OCI-LY7 (cell line): ENCODE data around the gene CECR2. TPM values are rescaled to one million over a fixed set of nuclear protein-coding genes. Genes with fewer than 3 reads are reported as not detected.

ENCODE experiments used
- BruUV-seq: library from RNA; stranded (reverse); fragments of 400-500 nt; replicated peaks from 2 replicates; lab custom pipeline; 2021; lab: Mats Ljungman, UMichigan
- CTCF ChIA-PET: fragments of 300-600 bp; sonication (Branson Sonifier 250); formaldehyde crosslinking; loops from one replicate; lab custom pipeline; 2022; ENCODE audit warnings: antibody characterized with exemption; ENCODE audit not compliant: unreplicated experiment; lab: Charles Lee
- POLR2A ChIA-PET: fragments of 300-600 bp; sonication (Branson Sonifier 250); formaldehyde crosslinking; loops from one replicate; lab custom pipeline; 2022; ENCODE audit warnings: antibody characterized with exemption; lab: Charles Lee
- DNase-seq: peaks from one replicate; pipeline ENCODE4 v3.0.0-alpha.2; 2015; ENCODE audit warnings: low spot score
- H2AFZ ChIP-seq: fragments of 200-600 bp; sonication (generic), shearing (Covaris generic); 2 replicates; pipeline ENCODE4 v1.6.1; 2014; ENCODE audit warnings: mild to moderate bottlenecking, antibody characterized with exemption, low read length, moderate library complexity
- H3K27ac ChIP-seq: fragments of 200-600 bp; sonication (generic); 2 replicates; pipeline ENCODE4 v1.5.1; 2014; ENCODE audit warnings: mixed run types, low read depth, mild to moderate bottlenecking, moderate library complexity, low read length, inconsistent platforms; ENCODE audit not compliant: poor library complexity, severe bottlenecking
- H3K36me3 ChIP-seq: fragments of 200-600 bp; sonication (generic); 2 replicates; pipeline ENCODE4 v1.6.1; 2014; ENCODE audit warnings: mild to moderate bottlenecking, antibody characterized with exemption, low read length, moderate library complexity, mixed read lengths; ENCODE audit not compliant: insufficient read depth
- H3K4me1 ChIP-seq: fragments of 200-600 bp; sonication (generic); 2 replicates; pipeline ENCODE4 v1.5.1; 2014; ENCODE audit warnings: mild to moderate bottlenecking, low read length; ENCODE audit not compliant: insufficient read depth, poor library complexity, severe bottlenecking
- H3K4me2 ChIP-seq: fragments of 200-600 bp; sonication (generic); 2 replicates; pipeline ENCODE4 v1.6.1; 2014; ENCODE audit warnings: mild to moderate bottlenecking, low read length
- H3K4me3 ChIP-seq: fragments of 200-600 bp; sonication (generic); 2 replicates; pipeline ENCODE4 v1.5.1; 2014; ENCODE audit warnings: mild to moderate bottlenecking, low read depth, low read length; ENCODE audit not compliant: poor library complexity, severe bottlenecking
- H3K79me2 ChIP-seq: fragments of 200-600 bp; sonication (generic); 2 replicates; pipeline ENCODE4 v1.6.1; 2016; ENCODE audit warnings: low read depth, mild to moderate bottlenecking, low read length, moderate library complexity, mixed read lengths; ENCODE audit not compliant: insufficient read depth
- H3K9me2 ChIP-seq: fragments of 200-600 bp; sonication (generic); 2 replicates; pipeline ENCODE4 v1.6.1; 2016; ENCODE audit warnings: mild to moderate bottlenecking, low read length, mixed read lengths; ENCODE audit not compliant: insufficient read depth
- H3K9me3 ChIP-seq: fragments of 200-600 bp; sonication (generic); 2 replicates; pipeline ENCODE4 v1.6.1; 2014; ENCODE audit warnings: mild to moderate bottlenecking, mixed run types, low read length, mixed read lengths
- H4K20me1 ChIP-seq: fragments of 200-600 bp; sonication (generic); 2 replicates; pipeline ENCODE4 v1.6.1; 2014; ENCODE audit warnings: mild to moderate bottlenecking, antibody characterized with exemption, low read length, moderate library complexity, mixed read lengths; ENCODE audit not compliant: insufficient read depth
- CTCF ChIP-seq: fragments of 200-600 bp; sonication (generic); conservative IDR thresholded peaks from 2 replicates; pipeline ENCODE4 v1.5.1; 2014; ENCODE audit warnings: mild to moderate bottlenecking, antibody characterized with exemption, low read length, moderate library complexity, mixed read lengths
- EZH2phosphoT487 ChIP-seq: fragments of 200-600 bp; sonication (generic); IDR thresholded peaks from 2 replicates; pipeline ENCODE4 v1.6.1; 2018; ENCODE audit warnings: low read depth, borderline replicate concordance, mild to moderate bottlenecking, mixed run types, antibody characterized with exemption, low read length, moderate library complexity, mixed read lengths
- intact Hi-C: fragments of 100-400 bp; cut with micrococcal nuclease; formaldehyde crosslinking; loops from one replicate; pipeline ENCODE4 v1.10.0; 2022; ENCODE audit not compliant: unreplicated experiment
- total RNA-seq, 2 experiments: library from RNA; depleted of rRNA in 1 of 2; stranded (reverse); fragments of >200 nt in 1 of 2; shearing (Covaris generic) in 1 of 2; gene quantifications; 2 replicates each; pipeline ENCODE4 v1.2.3, GENCODE V29; 2014 to 2022

CECR2 gene
- total RNA-seq, 2 experiments from 2014 or later = 0.09 to 0.53 TPM

GRCh38 chr22:17334983-17335382 lies 34.3 kb upstream of the CECR2 start:
- no peak for DNase-seq
- H3K79me2 ChIP-seq = no peaks in the 10 kb centered on the region
- no peaks in the 10 kb centered on the region for H3K9me2 ChIP-seq
- no TSS peak for BruUV-seq
- H4K20me1 ChIP-seq = no peaks in the 10 kb centered on the region
- no peaks in the 10 kb centered on the region for H3K9me3 ChIP-seq
- no peak overlapping the region for H3K27ac ChIP-seq
- intact Hi-C loops = no loop called here
- ChIA-PET CTCF (no interaction called here), POLR2A (interaction anchor here (0.6 to 1.0 kb wide), 3 partner anchors 44 to 61 kb away, joined by 4 to 5 read pairs (median 4); no protein-coding TSS in a partner anchor)
- no peak overlapping the region for H2AFZ ChIP-seq
- no peaks in the 10 kb centered on the region for H3K36me3 ChIP-seq
- no peak overlapping the region for H3K4me3 ChIP-seq
- TF ChIP-seq CTCF = no peak
- no peak for TF ChIP-seq EZH2phosphoT487
- peaks cover 7% of the 10 kb centered on the region for H3K4me1 ChIP-seq
- H3K4me2 ChIP-seq = no peak overlapping the region

GRCh38 chr22:17336061-17336460 lies 33.2 kb upstream of the CECR2 start:
- H4K20me1 ChIP-seq = no peaks in the 10 kb centered on the region
- no peak for DNase-seq
- H3K27ac ChIP-seq = no peak overlapping the region
- peaks cover 7% of the 10 kb centered on the region for H3K4me1 ChIP-seq
- POLR2A ChIA-PET = interaction anchor here (0.5 to 0.7 kb wide), 3 partner anchors 14 to 96 kb away, joined by 3 to 6 read pairs (median 5); no protein-coding TSS in a partner anchor
- H3K36me3 ChIP-seq = no peaks in the 10 kb centered on the region
- intact Hi-C loops = no loop called here
- H3K9me3 ChIP-seq = no peaks in the 10 kb centered on the region
- no peaks in the 10 kb centered on the region for H3K79me2 ChIP-seq
- H2AFZ ChIP-seq = no peak overlapping the region
- H3K4me2 ChIP-seq = no peak overlapping the region
- CTCF ChIA-PET = no interaction called here
- no peak for TF ChIP-seq CTCF
- no peak for TF ChIP-seq EZH2phosphoT487
- BruUV-seq = no TSS peak
- H3K9me2 ChIP-seq = no peaks in the 10 kb centered on the region
- no peak overlapping the region for H3K4me3 ChIP-seq

- H3K9me2 ChIP-seq = no peaks in the 10 kb centered on the region
- DNase-seq = no peak
- intact Hi-C loops = no loop called here
- no peak overlapping the region for H2AFZ ChIP-seq
- no peaks in the 10 kb centered on the region for H3K9me3 ChIP-seq
- ChIA-PET POLR2A (interaction anchor here (0.6 to 0.7 kb wide), 2 partner anchors 132 to 188 kb away, joined by 3 to 4 read pairs; no protein-coding TSS in a partner anchor), CTCF (interaction anchor here (1.5 kb wide), 1 partner anchor 79 kb away, joined by 4 read pairs; no protein-coding TSS in a partner anchor)
- H3K36me3 ChIP-seq = no peaks in the 10 kb centered on the region
- no peak overlapping the region for H3K27ac ChIP-seq
- no peak overlapping the region for H3K4me2 ChIP-seq
- H4K20me1 ChIP-seq = no peaks in the 10 kb centered on the region
- H3K4me1 ChIP-seq = peaks cover 7% of the 10 kb centered on the region
- no peaks in the 10 kb centered on the region for H3K79me2 ChIP-seq
- TF ChIP-seq CTCF (no peak), EZH2phosphoT487 (no peak)
- BruUV-seq = no TSS peak
- no peak overlapping the region for H3K4me3 ChIP-seq
These were observed 31.6 kb upstream of the CECR2 start for GRCh38 chr22:17337639-17338038.
